HG02884 (cell line): ENCODE data around the gene PLCD4.

Experiments used
- ATAC-seq: cut with Tn5 transposase; IDR thresholded peaks from one replicate; pipeline ENCODE4 v1.9.1; 2021; ENCODE audit warnings: mild to moderate bottlenecking, moderate library complexity; ENCODE audit not compliant: unreplicated experiment

Gene PLCD4

GRCh38 chr2:218662377-218662776 is 54.7 kb downstream of the PLCD4 start:
- no peak for ATAC-seq

GRCh38 chr2:218662827-218663226 is 55.1 kb downstream of the PLCD4 start:
- ATAC-seq: no peak

- ATAC-seq: no peak
Observed at GRCh38 chr2:218663901-218664300, 56.2 kb downstream of the PLCD4 start.

- no peak for ATAC-seq
Observed at GRCh38 chr2:218664653-218665052, 57.0 kb downstream of the PLCD4 start.

GRCh38 chr2:218671097-218671653 is 63.5 kb downstream of the PLCD4 start:
- ATAC-seq: no peak

GRCh38 chr2:218671654-218672566 is 64.2 kb downstream of the PLCD4 start, which contains the start of the genes RNF25 and STK36:
Gene RNF25, minus strand, starts transcription at chr2:218672002. Its CDS starts 32 bp downstream, at chr2:218671970.
Gene STK36, plus strand, starts transcription at chr2:218672086. Its CDS starts 744 bp downstream, at chr2:218672830.
- ATAC-seq: peak; percentile 98

GRCh38 chr2:218679119-218679518 is 71.4 kb downstream of the PLCD4 start:
- no peak for ATAC-seq

- ATAC-seq: no peak
Observed at GRCh38 chr2:218680061-218680460, 72.4 kb downstream of the PLCD4 start.
